UCSD-AML1 (cell line): ENCODE measurements around the gene KRTAP24-1.

Source experiments
- DNase-seq: peaks from one replicate; lab custom pipeline; 2025; ENCODE audit not compliant: unreplicated experiment; lab: John Stamatoyannopoulos, UW

The KRTAP24-1 gene

GRCh38 chr21:30282850-30283249 lies at the start of gene KRTAP24-1:
TSS of gene KRTAP24-1 (minus strand) at chr21:30282950. CDS start at chr21:30282932, 18 bp downstream.
- DNase-seq, result no peak

GRCh38 chr21:30329203-30329875 lies 46.6 kb upstream of the KRTAP24-1 start:
- no peak for DNase-seq

GRCh38 chr21:30326390-30326789 lies 43.6 kb upstream of the KRTAP24-1 start:
- no peak for DNase-seq

GRCh38 chr21:30320215-30320614 lies 37.5 kb upstream of the KRTAP24-1 start, which contains the start of gene KRTAP26-1:
TSS of gene KRTAP26-1 (minus strand) at chr21:30320315. CDS start at chr21:30320035, 280 bp downstream.
- no peak for DNase-seq

GRCh38 chr21:30315701-30316100 lies 33.0 kb upstream of the KRTAP24-1 start:
- no peak for DNase-seq

- DNase-seq, result no peak
Observed at GRCh38 chr21:30306884-30307283, 24.1 kb upstream of the KRTAP24-1 start.

- no peak for DNase-seq
Observed at GRCh38 chr21:30305136-30305535, 22.4 kb upstream of the KRTAP24-1 start.

- DNase-seq, result no peak
Observed at GRCh38 chr21:30289215-30289614, 6.5 kb upstream of the KRTAP24-1 start, which contains the start of gene KRTAP25-1. TSS of gene KRTAP25-1 (minus strand) at chr21:30289514. CDS start at chr21:30289490, 24 bp downstream.

GRCh38 chr21:30271611-30272010 lies 11.1 kb downstream of the KRTAP24-1 start:
- no peak for DNase-seq

- no peak for DNase-seq
Observed at GRCh38 chr21:30271156-30271555, 11.6 kb downstream of the KRTAP24-1 start.

- DNase-seq, result no peak
Observed at GRCh38 chr21:30269803-30270530, 12.8 kb downstream of the KRTAP24-1 start.

- no peak for DNase-seq
Observed at GRCh38 chr21:30268608-30269197, 14.0 kb downstream of the KRTAP24-1 start.

GRCh38 chr21:30257773-30258172 lies 25.0 kb downstream of the KRTAP24-1 start:
- no peak for DNase-seq

GRCh38 chr21:30256100-30256499 lies 26.6 kb downstream of the KRTAP24-1 start:
- no peak for DNase-seq

GRCh38 chr21:30255679-30256078 lies 27.1 kb downstream of the KRTAP24-1 start:
- no peak for DNase-seq

GRCh38 chr21:30251781-30252180 lies 31.0 kb downstream of the KRTAP24-1 start:
- no peak for DNase-seq

GRCh38 chr21:30249936-30250335 lies 32.8 kb downstream of the KRTAP24-1 start:
- no peak for DNase-seq

GRCh38 chr21:30248844-30249243 lies 33.9 kb downstream of the KRTAP24-1 start:
- DNase-seq, result no peak

GRCh38 chr21:30245061-30245460 lies 37.7 kb downstream of the KRTAP24-1 start:
- no peak for DNase-seq

- DNase-seq, result no peak
Observed at GRCh38 chr21:30243691-30244090, 39.1 kb downstream of the KRTAP24-1 start.

GRCh38 chr21:30240661-30241060 lies 42.1 kb downstream of the KRTAP24-1 start:
- DNase-seq, result no peak

- no peak for DNase-seq
Observed at GRCh38 chr21:30238168-30238567, 44.6 kb downstream of the KRTAP24-1 start.
